Liver (tissue), 9 donors: ENCODE results near the gene FILIP1L. TPM values are rescaled to one million over a fixed set of nuclear protein-coding genes. Genes with fewer than 3 reads are reported as not detected.

ENCODE experiments used
- DNase-seq: peaks from one replicate; pipeline ENCODE4 v3.0.0-alpha.2; 2017; ENCODE audit warnings: low spot score
- H3K27ac ChIP-seq, 2 donors: one replicate each; pipeline ENCODE4 v1.7.0; 2013; ENCODE audit warnings: inconsistent platforms in 2 of 2, low read length in 2 of 2, control low read depth in 1 of 2, low read depth in 1 of 2, mild to moderate bottlenecking in 1 of 2
- H3K27me3 ChIP-seq, 4 donors: one replicate each; pipeline versions ENCODE4 v1.6.1 to v1.7.0; 2013; ENCODE audit warnings: low read length in 3 of 4, inconsistent platforms in 1 of 4, mild to moderate bottlenecking in 1 of 4, moderate library complexity in 1 of 4; ENCODE audit not compliant: control insufficient read depth in 4 of 4, insufficient read depth in 4 of 4
- H3K36me3 ChIP-seq, 4 donors: one replicate each; pipeline versions ENCODE4 v1.6.1 to v1.7.0; 2013; ENCODE audit warnings: low read length in 3 of 4, mild to moderate bottlenecking in 3 of 4, low read depth in 1 of 4, moderate library complexity in 1 of 4; ENCODE audit not compliant: control insufficient read depth in 4 of 4, insufficient read depth in 3 of 4
- H3K4me1 ChIP-seq, 4 donors: one replicate each; pipeline versions ENCODE4 v1.6.1 to v1.7.0; 2013; ENCODE audit warnings: low read length in 3 of 4, mild to moderate bottlenecking in 3 of 4, moderate library complexity in 1 of 4; ENCODE audit not compliant: control insufficient read depth in 4 of 4, insufficient read depth in 4 of 4
- H3K4me3 ChIP-seq, 3 donors: one replicate each; pipeline versions ENCODE4 v1.6.1 to v1.7.0; 2013; ENCODE audit warnings: low read length in 3 of 3, control low read depth in 1 of 3, low read depth in 1 of 3, mild to moderate bottlenecking in 1 of 3
- H3K9ac ChIP-seq, 2 donors: one replicate each; pipeline ENCODE4 v1.7.0; 2013; ENCODE audit warnings: low read length in 2 of 2, mild to moderate bottlenecking in 2 of 2, moderate library complexity in 2 of 2, control low read depth in 1 of 2, low read depth in 1 of 2
- H3K9me3 ChIP-seq, 4 donors: one replicate each; pipeline versions ENCODE4 v1.6.1 to v1.7.0; 2013; ENCODE audit warnings: low read length in 3 of 4; ENCODE audit not compliant: control insufficient read depth in 4 of 4
- ATF3 ChIP-seq: IDR thresholded peaks from 2 replicates; pipeline ENCODE4 v1.6.1; 2016; ENCODE audit warnings: antibody characterized with exemption
- EGR1 ChIP-seq, 2 donors: IDR thresholded peaks; 2 replicates each; pipeline ENCODE4 v1.6.1; 2016 to 2018; ENCODE audit warnings: antibody characterized with exemption in 2 of 2, low read depth in 2 of 2
- FOXA1 ChIP-seq: IDR thresholded peaks from 2 replicates; pipeline ENCODE4 v1.6.1; 2016; ENCODE audit warnings: antibody characterized with exemption
- FOXA2 ChIP-seq: IDR thresholded peaks from 2 replicates; pipeline ENCODE4 v1.6.1; 2016; ENCODE audit warnings: antibody characterized with exemption
- GABPA ChIP-seq, 2 donors: IDR thresholded peaks in 1 of 2; conservative IDR thresholded peaks in 1 of 2; 2 replicates each; pipeline ENCODE4 v1.6.1; 2016; ENCODE audit warnings: antibody characterized with exemption in 2 of 2, mild to moderate bottlenecking in 1 of 2, moderate library complexity in 1 of 2
- HNF4A ChIP-seq, 2 donors: conservative IDR thresholded peaks; 2 replicates each; pipeline ENCODE4 v1.6.1; 2016; ENCODE audit warnings: antibody characterized with exemption in 2 of 2, mild to moderate bottlenecking in 2 of 2
- HNF4G ChIP-seq: IDR thresholded peaks from 2 replicates; pipeline ENCODE4 v1.6.1; 2016; ENCODE audit warnings: antibody characterized with exemption
- JUND ChIP-seq, 2 donors: IDR thresholded peaks; 2 replicates each; pipeline ENCODE4 v1.6.1; 2016; ENCODE audit warnings: antibody characterized with exemption in 2 of 2
- MAX ChIP-seq: IDR thresholded peaks from 2 replicates; pipeline ENCODE4 v1.6.1; 2016; ENCODE audit warnings: antibody characterized with exemption
- RAD21 ChIP-seq, 2 donors: IDR thresholded peaks; 2 replicates each; pipeline ENCODE4 v1.6.1; 2016; ENCODE audit warnings: antibody characterized with exemption in 2 of 2, mild to moderate bottlenecking in 2 of 2
- REST ChIP-seq: IDR thresholded peaks from 2 replicates; pipeline ENCODE4 v1.6.1; 2016; ENCODE audit warnings: antibody characterized with exemption, mild to moderate bottlenecking
- RXRA ChIP-seq, 2 donors: IDR thresholded peaks; 2 replicates each; pipeline ENCODE4 v1.6.1; 2017 to 2018; ENCODE audit warnings: antibody characterized with exemption in 2 of 2, mild to moderate bottlenecking in 1 of 2
- SP1 ChIP-seq: IDR thresholded peaks from 2 replicates; pipeline ENCODE4 v1.6.1; 2018; ENCODE audit warnings: antibody characterized with exemption, mild to moderate bottlenecking
- TAF1 ChIP-seq: conservative IDR thresholded peaks from 2 replicates; pipeline ENCODE4 v1.6.1; 2016; ENCODE audit warnings: antibody characterized with exemption, mild to moderate bottlenecking
- YY1 ChIP-seq: IDR thresholded peaks from 2 replicates; pipeline ENCODE4 v1.6.1; 2016; ENCODE audit warnings: antibody characterized with exemption, mild to moderate bottlenecking
- ZBTB33 ChIP-seq: IDR thresholded peaks from 2 replicates; pipeline ENCODE4 v1.6.1; 2016; ENCODE audit warnings: antibody characterized with exemption
- WGBS: extraction: QIAGEN DNeasy Blood & Tissue Kit; methylation state at CpG from one replicate; pipeline ENCODE4 v1.1.7; 2013; 5-methylcytosine and 5-hydroxymethylcytosine counted together
- polyA plus RNA-seq, 2 donors: library from polyadenylated mRNA; stranded (reverse) in 1 of 2; unstranded in 1 of 2; fragments of 200-250 nt in 1 of 2; fragments of >200 nt in 1 of 2; fragmentation: Nextera tagmentation in 1 of 2; extraction: Ambion mirVana in 1 of 2; gene quantifications; one replicate each; pipeline versions ENCODE4 v1.2.1 to v1.2.3, GENCODE V29; 2013 to 2015
- total RNA-seq, 2 donors: library from RNA; depleted of rRNA; stranded (reverse); fragments of >200 nt; gene quantifications; one replicate each; pipeline ENCODE4 v1.2.3, GENCODE V29; 2014
- TF ChIP-seq, protein P1 (sequence below): fragments of 150-350 bp; IDR thresholded peaks from 2 replicates; pipeline ENCODE4 v1.5.1; 2017; ENCODE audit warnings: improper control_type of control experiment, low read depth, low read length; ENCODE audit not compliant: missing input control
- donor health status: healthy.
- donor health status: healthy.
- donor health status: healthy.
- donor health status: healthy.
- donor health status: healthy.

FILIP1L gene
- total and polyA plus RNA-seq, 4 donors, result 1.4 to 6.5 (median 1.9) TPM

DNA sequence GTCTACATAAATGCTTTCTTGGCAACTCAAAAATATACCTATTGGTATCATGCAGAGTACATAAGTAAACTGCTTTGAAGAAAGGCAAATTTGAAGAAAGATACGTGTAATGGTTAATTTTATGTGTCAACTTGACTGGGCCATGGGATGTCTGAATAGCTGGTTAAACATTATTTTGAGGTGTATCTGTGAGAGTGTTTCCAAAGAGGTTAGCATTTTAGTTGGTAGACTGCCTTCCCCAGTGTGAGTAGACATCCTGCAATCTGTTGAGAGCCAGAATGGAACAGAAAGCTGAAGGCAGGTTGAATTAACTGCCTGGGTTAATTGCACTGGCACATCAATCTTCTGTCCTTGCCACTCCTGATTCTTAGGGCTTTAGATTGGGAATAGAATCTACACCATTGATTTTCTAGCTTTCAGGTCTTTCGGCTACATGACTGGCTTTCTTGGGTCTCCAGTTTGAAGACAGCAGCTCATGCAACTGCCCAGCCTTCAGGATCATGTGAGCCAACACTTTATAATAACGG lies 198.3 kb downstream of the FILIP1L start (continued):
- no peak for TF ChIP-seq ATF3
- no peak for TF ChIP-seq HNF4A (conservative IDR thresholded peaks at IDR 0.05)

GRCh38 chr3:99911433-99911832 lies 202.9 kb downstream of the FILIP1L start:
- TF ChIP-seq RXRA (IDR thresholded peaks at IDR 0.05) (no peak), HNF4G (no peak), JUND (IDR thresholded peaks at IDR 0.05) (no peak)
- H3K9me3 ChIP-seq, result no peaks in the 10 kb centered on the region
- H3K36me3 ChIP-seq, result no peaks in the 10 kb centered on the region
- H3K4me1 ChIP-seq, result peaks cover 0 to 12% (median 1%) of the 10 kb centered on the region in 4 donors
- H3K4me3 ChIP-seq, result no peak overlapping the region
- H3K27me3 ChIP-seq, result no peaks in the 10 kb centered on the region
- DNase-seq, result no peak
- no peak overlapping the region for H3K9ac ChIP-seq
- 85% methylated on average over 3 of the region's 3 CpGs for WGBS
- H3K27ac ChIP-seq, result no peak overlapping the region

DNA sequence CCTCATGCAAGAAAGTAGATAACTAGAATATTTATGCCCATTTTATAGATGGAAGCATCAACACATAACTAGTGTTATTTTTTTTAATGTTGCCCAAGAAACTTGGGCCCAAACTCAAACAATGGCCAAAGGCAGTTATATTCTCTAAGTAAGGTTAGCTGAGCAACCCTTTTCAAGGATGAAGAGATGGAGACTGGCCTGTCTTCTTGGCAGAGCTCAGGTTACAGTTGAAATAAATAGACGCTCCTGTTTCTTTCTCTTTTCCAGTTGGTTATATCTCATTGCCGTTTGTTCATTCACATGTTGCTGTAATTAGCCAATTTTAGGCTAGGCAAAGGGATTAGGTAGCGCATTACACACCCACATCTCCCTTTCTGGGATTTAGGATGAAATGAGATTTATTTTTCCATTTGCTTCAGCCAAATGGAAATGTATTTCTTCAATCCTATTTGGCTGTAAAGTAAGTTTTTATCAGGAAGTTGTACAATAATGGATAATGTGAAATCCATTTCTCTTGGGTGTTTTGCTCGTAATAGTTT lies 203.5 kb downstream of the FILIP1L start:
- WGBS, result 95% methylated on average over 4 of the region's 4 CpGs
- Histone ChIP-seq H3K4me1 (peaks cover 0 to 8% (median 1%) of the 10 kb centered on the region in 4 donors), H3K27me3 (no peaks in the 10 kb centered on the region), H3K27ac (no peak overlapping the region), H3K9me3 (no peaks in the 10 kb centered on the region), H3K9ac (no peak overlapping the region), H3K36me3 (no peaks in the 10 kb centered on the region), H3K4me3 (no peak overlapping the region)
- DNase-seq, result no peak
- no peak for TF ChIP-seq HNF4G
- no peak for TF ChIP-seq MAX
- TF ChIP-seq JUND (IDR thresholded peaks at IDR 0.05), result no peak
- TF ChIP-seq HNF4A (conservative IDR thresholded peaks at IDR 0.05), result no peak
- TF ChIP-seq YY1, result no peak
- TF ChIP-seq TAF1, result no peak
- TF ChIP-seq REST, result no peak
- no peak for TF ChIP-seq ATF3
- TF ChIP-seq FOXA1, result no peak
- no peak for TF ChIP-seq RAD21 (IDR thresholded peaks at IDR 0.05)
- no peak for TF ChIP-seq SP1
- TF ChIP-seq FOXA2, result no peak
- no peak for TF ChIP-seq ZBTB33
- TF ChIP-seq EGR1 (IDR thresholded peaks at IDR 0.05; ENCODE audit: low read depth in 2 of 2), result no peak
- TF ChIP-seq, protein P1, sequence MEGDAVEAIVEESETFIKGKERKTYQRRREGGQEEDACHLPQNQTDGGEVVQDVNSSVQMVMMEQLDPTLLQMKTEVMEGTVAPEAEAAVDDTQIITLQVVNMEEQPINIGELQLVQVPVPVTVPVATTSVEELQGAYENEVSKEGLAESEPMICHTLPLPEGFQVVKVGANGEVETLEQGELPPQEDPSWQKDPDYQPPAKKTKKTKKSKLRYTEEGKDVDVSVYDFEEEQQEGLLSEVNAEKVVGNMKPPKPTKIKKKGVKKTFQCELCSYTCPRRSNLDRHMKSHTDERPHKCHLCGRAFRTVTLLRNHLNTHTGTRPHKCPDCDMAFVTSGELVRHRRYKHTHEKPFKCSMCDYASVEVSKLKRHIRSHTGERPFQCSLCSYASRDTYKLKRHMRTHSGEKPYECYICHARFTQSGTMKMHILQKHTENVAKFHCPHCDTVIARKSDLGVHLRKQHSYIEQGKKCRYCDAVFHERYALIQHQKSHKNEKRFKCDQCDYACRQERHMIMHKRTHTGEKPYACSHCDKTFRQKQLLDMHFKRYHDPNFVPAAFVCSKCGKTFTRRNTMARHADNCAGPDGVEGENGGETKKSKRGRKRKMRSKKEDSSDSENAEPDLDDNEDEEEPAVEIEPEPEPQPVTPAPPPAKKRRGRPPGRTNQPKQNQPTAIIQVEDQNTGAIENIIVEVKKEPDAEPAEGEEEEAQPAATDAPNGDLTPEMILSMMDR, result no peak
- no peak for TF ChIP-seq GABPA (IDR thresholded peaks at IDR 0.05 in 1 of 2, conservative IDR thresholded peaks at IDR 0.05 in 1 of 2)
